ENCODE results near the gene ITGB6.

DNA sequence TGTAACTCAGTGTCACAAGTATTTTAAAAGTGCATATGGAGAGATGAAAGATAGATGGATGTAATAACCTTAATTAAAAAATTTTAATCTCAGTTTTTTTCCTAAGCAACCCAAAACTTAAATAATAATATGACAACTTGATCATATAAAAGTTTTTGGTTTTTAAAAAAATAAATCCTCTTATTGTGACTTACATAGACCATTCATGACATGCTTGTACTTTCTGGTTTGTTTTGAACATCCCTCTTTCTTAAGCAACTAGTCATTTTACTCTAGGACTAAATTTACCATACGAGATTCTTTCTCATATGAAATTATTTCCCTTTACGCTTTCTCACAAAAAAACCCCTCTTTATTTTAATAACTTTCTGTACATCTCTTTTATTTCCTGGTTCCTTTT is 131.2 kb downstream of the ITGB6 start:
- TF ChIP-seq, protein P1, sequence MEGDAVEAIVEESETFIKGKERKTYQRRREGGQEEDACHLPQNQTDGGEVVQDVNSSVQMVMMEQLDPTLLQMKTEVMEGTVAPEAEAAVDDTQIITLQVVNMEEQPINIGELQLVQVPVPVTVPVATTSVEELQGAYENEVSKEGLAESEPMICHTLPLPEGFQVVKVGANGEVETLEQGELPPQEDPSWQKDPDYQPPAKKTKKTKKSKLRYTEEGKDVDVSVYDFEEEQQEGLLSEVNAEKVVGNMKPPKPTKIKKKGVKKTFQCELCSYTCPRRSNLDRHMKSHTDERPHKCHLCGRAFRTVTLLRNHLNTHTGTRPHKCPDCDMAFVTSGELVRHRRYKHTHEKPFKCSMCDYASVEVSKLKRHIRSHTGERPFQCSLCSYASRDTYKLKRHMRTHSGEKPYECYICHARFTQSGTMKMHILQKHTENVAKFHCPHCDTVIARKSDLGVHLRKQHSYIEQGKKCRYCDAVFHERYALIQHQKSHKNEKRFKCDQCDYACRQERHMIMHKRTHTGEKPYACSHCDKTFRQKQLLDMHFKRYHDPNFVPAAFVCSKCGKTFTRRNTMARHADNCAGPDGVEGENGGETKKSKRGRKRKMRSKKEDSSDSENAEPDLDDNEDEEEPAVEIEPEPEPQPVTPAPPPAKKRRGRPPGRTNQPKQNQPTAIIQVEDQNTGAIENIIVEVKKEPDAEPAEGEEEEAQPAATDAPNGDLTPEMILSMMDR (conservative IDR thresholded peaks at IDR 0.05; ENCODE audit: low read depth, low read length): no peak
- TF ChIP-seq POLR2A (IDR thresholded peaks at IDR 0.05; ENCODE audit: low read depth, low read length) (no peak), RFX5 (IDR thresholded peaks at IDR 0.05; ENCODE audit: low read depth, low read length) (no peak), NFE2L2 (IDR thresholded peaks at IDR 0.05; ENCODE audit: low read depth, low read length) (no peak), CHD1 (IDR thresholded peaks at IDR 0.05; ENCODE audit: low read depth, low read length) (no peak), RAD21 (IDR thresholded peaks at IDR 0.05; ENCODE audit: low read length) (no peak), BHLHE40 (IDR thresholded peaks at IDR 0.05; ENCODE audit: low read depth, low read length) (no peak), CEBPB (IDR thresholded peaks at IDR 0.05; ENCODE audit: low read depth, low read length) (no peak)
